HUES48 (cell line): ENCODE measurements around the gene COMMD6.

Experiments used
- H3K27ac ChIP-seq: one replicate; pipeline ENCODE4 v1.7.0; 2013; ENCODE audit warnings: low read depth, low read length, inconsistent platforms
- H3K27me3 ChIP-seq: 2 replicates; pipeline ENCODE4 v1.6.1; 2013; ENCODE audit warnings: mild to moderate bottlenecking, low read length; ENCODE audit not compliant: control insufficient read depth, insufficient read depth
- H3K36me3 ChIP-seq: 2 replicates; pipeline ENCODE4 v1.6.1; 2013; ENCODE audit warnings: low read length; ENCODE audit not compliant: control insufficient read depth, insufficient read depth
- H3K4me1 ChIP-seq: 2 replicates; pipeline ENCODE4 v1.6.1; 2013; ENCODE audit warnings: mild to moderate bottlenecking, low read length; ENCODE audit not compliant: control insufficient read depth, insufficient read depth
- H3K4me3 ChIP-seq: 2 replicates; pipeline ENCODE4 v1.5.1; 2013; ENCODE audit warnings: mild to moderate bottlenecking, low read depth, low read length
- H3K9ac ChIP-seq: 2 replicates; pipeline ENCODE4 v1.6.1; 2013; ENCODE audit warnings: mild to moderate bottlenecking, low read depth, low read length, moderate library complexity
- H3K9me3 ChIP-seq: 2 replicates; pipeline ENCODE4 v1.6.1; 2013; ENCODE audit warnings: low read length; ENCODE audit not compliant: control insufficient read depth, insufficient read depth

Gene COMMD6

GRCh38 chr13:75481176-75482069 is 56.2 kb downstream of the COMMD6 start:
- Histone ChIP-seq H3K27me3 (peaks cover 9% of the 10 kb centered on the region), H3K9ac (peak overlapping the region; percentile 42; the same call in 1 of the 2 replicates), H3K4me3 (peak overlapping the region; percentile 75), H3K36me3 (no peaks in the 10 kb centered on the region), H3K27ac (peak overlapping the region; percentile 50), H3K9me3 (no peaks in the 10 kb centered on the region), H3K4me1 (peaks cover 22% of the 10 kb centered on the region)

GRCh38 chr13:75480671-75481175 is 56.9 kb downstream of the COMMD6 start:
- Histone ChIP-seq H3K9ac (peak overlapping the region; percentile 26; the same call in 1 of the 2 replicates), H3K27ac (no peak overlapping the region), H3K27me3 (peaks cover 9% of the 10 kb centered on the region), H3K4me1 (peaks cover 16% of the 10 kb centered on the region), H3K36me3 (no peaks in the 10 kb centered on the region), H3K9me3 (no peaks in the 10 kb centered on the region), H3K4me3 (peak overlapping the region; percentile 75)

GRCh38 chr13:75479102-75479740 is 58.4 kb downstream of the COMMD6 start:
- Histone ChIP-seq H3K4me3 (no peak overlapping the region), H3K27ac (no peak overlapping the region), H3K4me1 (peaks cover 11% of the 10 kb centered on the region; the same call in 1 of the 2 replicates)

GRCh38 chr13:75478659-75479058 is 59.0 kb downstream of the COMMD6 start:
- Histone ChIP-seq H3K4me1 (peaks cover 11% of the 10 kb centered on the region; the same call in 1 of the 2 replicates), H3K4me3 (no peak overlapping the region), H3K27me3 (peaks cover 9% of the 10 kb centered on the region), H3K27ac (no peak overlapping the region), H3K9ac (no peak overlapping the region), H3K36me3 (no peaks in the 10 kb centered on the region), H3K9me3 (no peaks in the 10 kb centered on the region)

More at GRCh38 chr13:75479102-75479740, 58.4 kb downstream of the COMMD6 start:
- H3K9me3 ChIP-seq = no peaks in the 10 kb centered on the region
- H3K36me3 ChIP-seq = no peaks in the 10 kb centered on the region
- no peak overlapping the region for H3K9ac ChIP-seq
- H3K27me3 ChIP-seq = peaks cover 9% of the 10 kb centered on the region
